ENCODE measurements around the gene ESR1.

The ESR1 gene

GRCh38 chr6:152057832-152058498 is 250.5 kb downstream of the ESR1 start:
- TF ChIP-seq CTCF (IDR thresholded peaks at IDR 0.05; ENCODE audit: control insufficient read depth, extremely low read depth, insufficient read depth) = no peak
- DNase-seq (ENCODE audit: low read depth) = no peak
- no peak overlapping the region for H3K4me3 ChIP-seq (ENCODE audit: low read depth, low read length)

- no peak for TF ChIP-seq CTCF (IDR thresholded peaks at IDR 0.05; ENCODE audit: control insufficient read depth, extremely low read depth, insufficient read depth)
- no peak overlapping the region for H3K4me3 ChIP-seq (ENCODE audit: low read depth, low read length)
- no peak for DNase-seq (ENCODE audit: low read depth)
Observed at GRCh38 chr6:152059909-152060308, 252.4 kb downstream of the ESR1 start.

GRCh38 chr6:152062476-152062875 is 255.0 kb downstream of the ESR1 start:
- no peak overlapping the region for H3K4me3 ChIP-seq (ENCODE audit: low read depth, low read length)
- no peak for DNase-seq (ENCODE audit: low read depth)
- TF ChIP-seq CTCF (IDR thresholded peaks at IDR 0.05; ENCODE audit: control insufficient read depth, extremely low read depth, insufficient read depth) = no peak

GRCh38 chr6:152063170-152063921 is 255.9 kb downstream of the ESR1 start:
- DNase-seq (ENCODE audit: low read depth) = peak; percentile 17
- no peak for TF ChIP-seq CTCF (IDR thresholded peaks at IDR 0.05; ENCODE audit: control insufficient read depth, extremely low read depth, insufficient read depth)
- H3K4me3 ChIP-seq (ENCODE audit: low read depth, low read length) = no peak overlapping the region

- H3K4me3 ChIP-seq (ENCODE audit: low read depth, low read length) = no peak overlapping the region
- TF ChIP-seq CTCF (IDR thresholded peaks at IDR 0.05; ENCODE audit: control insufficient read depth, extremely low read depth, insufficient read depth) = no peak
- no peak for DNase-seq (ENCODE audit: low read depth)
Observed at GRCh38 chr6:152068622-152069261, 261.3 kb downstream of the ESR1 start.

- TF ChIP-seq CTCF (IDR thresholded peaks at IDR 0.05; ENCODE audit: control insufficient read depth, extremely low read depth, insufficient read depth) = 0 out of 2 replicates have a peak, but pooled peaks have one; percentile 14
- no peak overlapping the region for H3K4me3 ChIP-seq (ENCODE audit: low read depth, low read length)
- no peak for DNase-seq (ENCODE audit: low read depth)
Observed at GRCh38 chr6:152070556-152070955, 263.1 kb downstream of the ESR1 start.
